Breast epithelium (tissue), 3 donors: Measurements from ENCODE around the gene SPACA6.

Experiments used
- POLR2A ChIP-seq: fragments of 450-650 bp; IDR thresholded peaks from one replicate; pipeline ENCODE4 v1.6.1; 2016; ENCODE audit warnings: antibody characterized with exemption, mild to moderate bottlenecking, moderate library complexity
- POLR2AphosphoS5 ChIP-seq, 3 donors: sonication (generic); formaldehyde crosslinking; IDR thresholded peaks; one replicate each; pipeline ENCODE4 v1.6.1; 2017; ENCODE audit warnings: antibody characterized with exemption in 3 of 3
- TF ChIP-seq, protein P1 (sequence below), 3 donors: fragments of 450-650 bp; IDR thresholded peaks; one replicate each; pipeline ENCODE4 v1.5.1; 2016 to 2017; ENCODE audit warnings: antibody characterized with exemption in 3 of 3, mild to moderate bottlenecking in 3 of 3, moderate library complexity in 3 of 3

DNA sequence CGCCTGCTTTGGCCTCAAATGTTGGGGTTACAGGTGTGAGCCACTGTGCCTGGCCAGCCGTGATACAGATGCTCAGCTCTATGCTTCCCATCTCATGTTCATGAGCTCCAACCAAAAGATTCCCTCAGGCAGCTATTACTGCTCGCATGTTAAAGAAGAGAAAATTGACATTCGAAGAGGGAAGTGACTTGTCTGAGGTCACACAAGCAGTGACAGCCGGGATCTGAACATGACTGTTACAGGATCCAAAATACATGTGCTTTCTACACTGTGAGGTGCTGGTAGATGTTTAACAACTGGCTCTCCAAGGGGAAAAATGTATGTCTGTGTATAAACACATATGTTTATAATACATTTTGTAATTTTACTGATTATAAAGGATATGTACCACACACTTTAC is 47.2 kb downstream of the SPACA6 start:
- TF ChIP-seq POLR2A (no peak), POLR2AphosphoS5 (IDR thresholded peaks at IDR 0.05) (no peak)
- TF ChIP-seq, protein P1, sequence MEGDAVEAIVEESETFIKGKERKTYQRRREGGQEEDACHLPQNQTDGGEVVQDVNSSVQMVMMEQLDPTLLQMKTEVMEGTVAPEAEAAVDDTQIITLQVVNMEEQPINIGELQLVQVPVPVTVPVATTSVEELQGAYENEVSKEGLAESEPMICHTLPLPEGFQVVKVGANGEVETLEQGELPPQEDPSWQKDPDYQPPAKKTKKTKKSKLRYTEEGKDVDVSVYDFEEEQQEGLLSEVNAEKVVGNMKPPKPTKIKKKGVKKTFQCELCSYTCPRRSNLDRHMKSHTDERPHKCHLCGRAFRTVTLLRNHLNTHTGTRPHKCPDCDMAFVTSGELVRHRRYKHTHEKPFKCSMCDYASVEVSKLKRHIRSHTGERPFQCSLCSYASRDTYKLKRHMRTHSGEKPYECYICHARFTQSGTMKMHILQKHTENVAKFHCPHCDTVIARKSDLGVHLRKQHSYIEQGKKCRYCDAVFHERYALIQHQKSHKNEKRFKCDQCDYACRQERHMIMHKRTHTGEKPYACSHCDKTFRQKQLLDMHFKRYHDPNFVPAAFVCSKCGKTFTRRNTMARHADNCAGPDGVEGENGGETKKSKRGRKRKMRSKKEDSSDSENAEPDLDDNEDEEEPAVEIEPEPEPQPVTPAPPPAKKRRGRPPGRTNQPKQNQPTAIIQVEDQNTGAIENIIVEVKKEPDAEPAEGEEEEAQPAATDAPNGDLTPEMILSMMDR (IDR thresholded peaks at IDR 0.05): no peak
